Endothelial cell of umbilical vein (primary cell): ENCODE data around the gene THEM4. TPM values are rescaled to one million over a fixed set of nuclear protein-coding genes. Genes with fewer than 3 reads are reported as not detected.

Source experiments
- BruUV-seq: library from RNA; stranded (reverse); fragments of 400-500 nt; replicated peaks from 2 replicates; lab custom pipeline; 2021; lab: Mats Ljungman, UMichigan
- CTCF ChIA-PET: fragments of 300-600, 350-600 bp; sonication (Branson Sonifier 250); formaldehyde crosslinking; loops from one replicate; lab custom pipeline; 2021; ENCODE audit warnings: antibody characterized with exemption, inconsistent platforms; lab: Charles Lee
- POLR2A ChIA-PET: fragments of 300-600, 350-600 bp; sonication (Branson Sonifier 250); formaldehyde crosslinking; loops from one replicate; lab custom pipeline; 2021; ENCODE audit warnings: antibody characterized with exemption, inconsistent platforms; lab: Charles Lee
- DNase-seq: peaks from one replicate; pipeline ENCODE4 v3.0.0-alpha.2; 2011; ENCODE audit warnings: low read depth, low spot score
- FAIRE-seq: peaks from 2 replicates; lab custom pipeline; 2011; peaks lifted over from hg19 to GRCh38; lab: Jason Lieb, UNC
- H2AFZ ChIP-seq: 2 replicates; pipeline ENCODE4 v1.6.0; 2012; ENCODE audit warnings: low read depth, low read length, control low read depth, inconsistent platforms
- H3K27ac ChIP-seq: 2 replicates; pipeline ENCODE4 v1.5.1; 2011; ENCODE audit warnings: low read depth, mild to moderate bottlenecking, control low read depth, low read length, moderate library complexity; ENCODE audit not compliant: insufficient read depth
- H3K27me3 ChIP-seq, 2 experiments: 2 replicates each; pipeline versions ENCODE4 v1.6.0 to v1.6.1; 2011; ENCODE audit warnings: low read length in 2 of 2, mixed read lengths in 1 of 2; ENCODE audit not compliant: control insufficient read depth in 2 of 2, insufficient read depth in 2 of 2
- H3K36me3 ChIP-seq, 2 experiments: 2 replicates in 1 of 2; 3 replicates in 1 of 2; pipeline ENCODE4 v1.5.1; 2011; ENCODE audit warnings: low read length in 2 of 2, mild to moderate bottlenecking in 1 of 2, moderate library complexity in 1 of 2; ENCODE audit not compliant: control insufficient read depth in 2 of 2, insufficient read depth in 2 of 2; ENCODE audit errors: extremely low read depth in 1 of 2
- H3K4me1 ChIP-seq: 3 replicates; pipeline ENCODE4 v1.5.1; 2011; ENCODE audit warnings: mild to moderate bottlenecking, low read length; ENCODE audit not compliant: control insufficient read depth, insufficient read depth; ENCODE audit errors: extremely low read depth
- H3K4me2 ChIP-seq: 2 replicates; pipeline ENCODE4 v1.6.1; 2011; ENCODE audit warnings: low read length, control low read depth, mixed read lengths; ENCODE audit not compliant: insufficient read depth
- H3K4me3 ChIP-seq, 3 experiments: fragments of 200-600 bp in 1 of 3; sonication (generic), shearing (Covaris generic) in 1 of 3; replicated peaks in 1 of 3; 2 replicates each; pipeline ENCODE4 v1.5.1; 2011 to 2016; ENCODE audit warnings: control low read depth in 3 of 3, low read length in 3 of 3, mild to moderate bottlenecking in 2 of 3, inconsistent platforms in 1 of 3, low read depth in 1 of 3, moderate library complexity in 1 of 3; ENCODE audit not compliant: insufficient read depth in 1 of 3
- H3K79me2 ChIP-seq: 2 replicates; pipeline ENCODE4 v1.6.0; 2012; ENCODE audit warnings: low read length, inconsistent platforms; ENCODE audit not compliant: control insufficient read depth, insufficient read depth
- H3K9ac ChIP-seq: replicated peaks from 2 replicates; pipeline ENCODE3; 2011; ENCODE audit warnings: low read length, control low read depth; ENCODE audit not compliant: insufficient read depth; ENCODE audit errors: extremely low read depth
- H3K9me1 ChIP-seq: replicated peaks from 3 replicates; pipeline ENCODE4 v1.6.0; 2011; ENCODE audit warnings: mild to moderate bottlenecking, low read length; ENCODE audit not compliant: control insufficient read depth, insufficient read depth; ENCODE audit errors: extremely low read depth
- H3K9me3 ChIP-seq: replicated peaks from 2 replicates; pipeline ENCODE4 v1.5.1; 2012; ENCODE audit warnings: low read length, inconsistent platforms; ENCODE audit not compliant: control insufficient read depth, insufficient read depth
- H4K20me1 ChIP-seq: replicated peaks from 2 replicates; pipeline ENCODE3; 2011; ENCODE audit warnings: mild to moderate bottlenecking, low read length; ENCODE audit not compliant: control insufficient read depth, insufficient read depth; ENCODE audit errors: extremely low read depth
- CTCF ChIP-seq, 2 donors: IDR thresholded peaks; 1 replicate in 1 of 2; 2 replicates in 1 of 2; pipeline ENCODE4 v1.5.1; 2011; ENCODE audit warnings: low read length in 2 of 2, mild to moderate bottlenecking in 2 of 2, moderate library complexity in 2 of 2, control low read depth in 1 of 2, inconsistent platforms in 1 of 2, low read depth in 1 of 2; ENCODE audit not compliant: insufficient read depth in 1 of 2; ENCODE audit errors: extremely low read depth in 1 of 2
- EZH2 ChIP-seq: IDR thresholded peaks from 2 replicates; pipeline ENCODE4 v1.6.1; 2012; ENCODE audit warnings: borderline replicate concordance, low read depth, mild to moderate bottlenecking, moderate library complexity, low read length, inconsistent platforms; ENCODE audit not compliant: severe bottlenecking
- FOS ChIP-seq: IDR thresholded peaks from 2 replicates; pipeline ENCODE4 v1.6.1; 2011; ENCODE audit warnings: mild to moderate bottlenecking, low read length, moderate library complexity, borderline replicate concordance; ENCODE audit not compliant: insufficient read depth
- GATA2 ChIP-seq: IDR thresholded peaks from 2 replicates; pipeline ENCODE4 v1.7.0; 2011; ENCODE audit warnings: low read depth, mild to moderate bottlenecking, moderate library complexity, mixed read lengths, low read length; ENCODE audit not compliant: insufficient read length, insufficient read depth
- JUN ChIP-seq: IDR thresholded peaks from 2 replicates; pipeline ENCODE4 v1.6.1; 2011; ENCODE audit warnings: borderline replicate concordance, low read depth; ENCODE audit not compliant: insufficient read length, insufficient read depth
- MYC ChIP-seq: IDR thresholded peaks from one replicate; pipeline ENCODE4 v1.6.1; 2011; ENCODE audit warnings: mild to moderate bottlenecking, low read depth, low read length
- POLR2A ChIP-seq: IDR thresholded peaks from 2 replicates; pipeline ENCODE4 v1.6.1; 2012; ENCODE audit warnings: low read depth, mild to moderate bottlenecking, control low read depth, low read length
- POLR2AphosphoS5 ChIP-seq: IDR thresholded peaks from 2 replicates; pipeline ENCODE4 v1.6.1; 2012; ENCODE audit warnings: low read depth, mild to moderate bottlenecking, control low read depth, low read length, moderate library complexity; ENCODE audit not compliant: insufficient read depth
- dilution Hi-C: fragments of 300-500 bp; cut with MboI; formaldehyde crosslinking; loops from one replicate; pipeline ENCODE4 v1.15.0; 2019; ENCODE audit warnings: low sequenced_read_pairs; ENCODE audit not compliant: extremely low pct_ligation_motif_present
- intact Hi-C: fragments of 100-400 bp; cut with micrococcal nuclease; formaldehyde crosslinking; loops from one replicate; pipeline ENCODE4 v1.10.0; 2022
- polyA plus RNA-seq, 4 experiments: library from polyadenylated mRNA; depleted of rRNA in 3 of 4; stranded (reverse) in 3 of 4; unstranded in 1 of 4; fragments of >200 nt; gene quantifications; 2 replicates each; pipeline versions ENCODE4 v1.2.1 to v1.2.3, GENCODE V29; 2011 to 2012; ENCODE audit warnings: missing spikeins in 1 of 4
- total RNA-seq: library from RNA; stranded (reverse); gene quantifications from 2 replicates; pipeline ENCODE4 v1.2.3, GENCODE V29; 2021
- TF ChIP-seq, protein P1 (sequence below): IDR thresholded peaks from 2 replicates; pipeline ENCODE4 v1.6.1; 2011; ENCODE audit not compliant: insufficient read depth, insufficient read length

Gene THEM4
- total and polyA plus RNA-seq, 2 donors (not counting 3 experiments of a cell fraction or from before 2014, with no cell fraction given) = 22.3 to 24.9 TPM

- Histone ChIP-seq H3K36me3 (no peaks in the 10 kb centered on the region), H3K9me3 (no peaks in the 10 kb centered on the region), H3K4me1 (peaks cover 7% of the 10 kb centered on the region), H3K79me2 (no peaks in the 10 kb centered on the region), H3K9me1 (no peaks in the 10 kb centered on the region), H3K4me3 (no peak overlapping the region), H3K4me2 (no peak overlapping the region), H3K9ac (no peak overlapping the region), H3K27me3 (no peaks in the 10 kb centered on the region), H3K27ac (no peak overlapping the region), H2AFZ (no peak overlapping the region), H4K20me1 (no peaks in the 10 kb centered on the region)
- dilution Hi-C loops (no loop called here), intact Hi-C loops (no loop called here)
- ChIA-PET CTCF (interaction anchor here (1.3 to 3.9 kb wide), 5 partner anchors 11 to 28 kb away, joined by 3 to 22 read pairs (median 4); no protein-coding TSS in a partner anchor), POLR2A (no interaction called here)
- FAIRE-seq (no peak), DNase-seq (no peak)
- no peak for TF ChIP-seq FOS
- BruUV-seq = no TSS peak
Measured at GRCh38 chr1:151859891-151860293, 49.4 kb downstream of the THEM4 start.

- no peaks in the 10 kb centered on the region for H3K36me3 ChIP-seq
- dilution Hi-C loops (no loop called here), intact Hi-C loops (no loop called here)
- H3K9me3 ChIP-seq = no peaks in the 10 kb centered on the region
- peaks cover 7% of the 10 kb centered on the region for H3K4me1 ChIP-seq
- no peak for DNase-seq
- H3K9me1 ChIP-seq = no peaks in the 10 kb centered on the region
- no TSS peak for BruUV-seq
- FAIRE-seq = no peak
- TF ChIP-seq, protein P1, sequence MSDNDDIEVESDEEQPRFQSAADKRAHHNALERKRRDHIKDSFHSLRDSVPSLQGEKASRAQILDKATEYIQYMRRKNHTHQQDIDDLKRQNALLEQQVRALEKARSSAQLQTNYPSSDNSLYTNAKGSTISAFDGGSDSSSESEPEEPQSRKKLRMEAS = no peak
- no peak for TF ChIP-seq POLR2A
- no peak for TF ChIP-seq FOS
- no peak for TF ChIP-seq MYC
- TF ChIP-seq EZH2 = no peak
- no peak for TF ChIP-seq CTCF (IDR thresholded peaks at IDR 0.05; ENCODE audit: extremely low read depth in 1 of 2, insufficient read depth in 1 of 2, low read depth in 1 of 2, low read length in 2 of 2)
- no peak for TF ChIP-seq JUN
- TF ChIP-seq POLR2AphosphoS5 = no peak
- no peak for TF ChIP-seq GATA2
- no peak overlapping the region for H3K9ac ChIP-seq
- POLR2A ChIA-PET = no interaction called here
- H3K27me3 ChIP-seq = no peaks in the 10 kb centered on the region
- no peaks in the 10 kb centered on the region for H3K79me2 ChIP-seq
- no peak overlapping the region for H3K4me2 ChIP-seq
- CTCF ChIA-PET = interaction anchor here (1.3 to 3.9 kb wide), 7 partner anchors 9 to 29 kb away, joined by 3 to 22 read pairs (median 4); no protein-coding TSS in a partner anchor
- H2AFZ ChIP-seq = peak overlapping the region; percentile 0
- H3K27ac ChIP-seq = no peak overlapping the region
- no peak overlapping the region for H3K4me3 ChIP-seq
- no peaks in the 10 kb centered on the region for H4K20me1 ChIP-seq
Measured at GRCh38 chr1:151858886-151859665, 50.2 kb downstream of the THEM4 start.
